IMR-90 (cell line): ENCODE results near the gene ETS1. TPM values are rescaled to one million over a fixed set of nuclear protein-coding genes. Genes with fewer than 3 reads are reported as not detected.

Experiments used
- ATAC-seq: fragments of 200-7000 bp; cut with Tn5 transposase; 2 replicates; pipeline ENCODE4 v1.9.1; 2020; ENCODE audit warnings: low read depth, mild to moderate bottlenecking, moderate library complexity
- BruUV-seq: library from RNA; stranded (reverse); fragments of 400-500 nt; replicated peaks from 2 replicates; lab custom pipeline; 2021; lab: Mats Ljungman, UMichigan
- CTCF ChIA-PET: fragments of 300-600 bp; formaldehyde crosslinking; extraction: SDS; loops from one replicate; lab custom pipeline; 2021; ENCODE audit warnings: antibody characterized with exemption; lab: Yijun Ruan, JAX
- POLR2A ChIA-PET: fragments of 300-600 bp; sonication (Branson Sonifier 250); formaldehyde crosslinking; loops from one replicate; lab custom pipeline; 2022; ENCODE audit warnings: antibody characterized with exemption; ENCODE audit not compliant: unreplicated experiment; lab: Charles Lee
- DNase-seq: peaks from one replicate; pipeline ENCODE4 v3.0.0; 2013
- H2AFZ ChIP-seq: replicated peaks from 2 replicates; pipeline ENCODE3; 2013; ENCODE audit warnings: low read length, mild to moderate bottlenecking; ENCODE audit not compliant: poor library complexity
- H2AK5ac ChIP-seq: 2 replicates; pipeline ENCODE4 v1.6.1; 2013; ENCODE audit warnings: low read depth, low read length, inconsistent platforms
- H2AK9ac ChIP-seq: replicated peaks from 2 replicates; pipeline ENCODE3; 2013; ENCODE audit warnings: mild to moderate bottlenecking, low read depth, low read length, moderate library complexity; ENCODE audit not compliant: poor library complexity
- H2BK120ac ChIP-seq: 2 replicates; pipeline ENCODE4 v1.6.1; 2013; ENCODE audit warnings: low read depth, low read length, inconsistent platforms
- H2BK15ac ChIP-seq: 3 replicates; pipeline ENCODE4 v1.6.1; 2013; ENCODE audit warnings: low read depth, low read length, inconsistent platforms
- H2BK20ac ChIP-seq: 2 replicates; pipeline ENCODE4 v1.6.1; 2013; ENCODE audit warnings: low read depth, mild to moderate bottlenecking, inconsistent platforms, low read length, moderate library complexity
- H2BK5ac ChIP-seq: 2 replicates; pipeline ENCODE4 v1.6.1; 2013; ENCODE audit warnings: mild to moderate bottlenecking, low read depth, low read length, inconsistent platforms; ENCODE audit not compliant: poor library complexity, severe bottlenecking
- H3K14ac ChIP-seq: replicated peaks from 2 replicates; pipeline ENCODE4 v1.6.1; 2013; ENCODE audit warnings: low read depth, low read length, inconsistent platforms
- H3K18ac ChIP-seq: 2 replicates; pipeline ENCODE4 v1.6.1; 2013; ENCODE audit warnings: low read depth, low read length, control low read depth
- H3K23ac ChIP-seq: 2 replicates; pipeline ENCODE4 v1.6.1; 2013; ENCODE audit warnings: low read depth, low read length, inconsistent platforms
- H3K27ac ChIP-seq: 2 replicates; pipeline ENCODE4 v1.5.1; 2013; ENCODE audit warnings: mild to moderate bottlenecking, control low read depth, low read length; ENCODE audit not compliant: insufficient read depth
- H3K27me3 ChIP-seq: 2 replicates; pipeline ENCODE4 v1.6.1; 2013; ENCODE audit warnings: low read length; ENCODE audit not compliant: control insufficient read depth, insufficient read depth
- H3K36me3 ChIP-seq: 2 replicates; pipeline ENCODE4 v1.6.1; 2013; ENCODE audit warnings: low read length, mixed read lengths; ENCODE audit not compliant: control insufficient read depth, insufficient read depth
- H3K4ac ChIP-seq: 2 replicates; pipeline ENCODE4 v1.6.1; 2013; ENCODE audit warnings: low read depth, low read length, inconsistent platforms
- H3K4me1 ChIP-seq: 2 replicates; pipeline ENCODE4 v1.6.1; 2013; ENCODE audit warnings: low read length, mixed read lengths; ENCODE audit not compliant: control insufficient read depth, insufficient read depth
- H3K4me2 ChIP-seq: 2 replicates; pipeline ENCODE4 v1.6.1; 2013; ENCODE audit warnings: low read depth, mild to moderate bottlenecking, control low read depth, low read length, moderate library complexity
- H3K4me3 ChIP-seq: 2 replicates; pipeline ENCODE4 v1.5.1; 2013; ENCODE audit warnings: low read depth, mild to moderate bottlenecking, control low read depth, low read length, moderate library complexity; ENCODE audit not compliant: insufficient read depth
- H3K56ac ChIP-seq: 2 replicates; pipeline ENCODE4 v1.6.1; 2013; ENCODE audit warnings: low read length, inconsistent platforms; ENCODE audit not compliant: insufficient read depth; ENCODE audit errors: extremely low read depth
- H3K79me1 ChIP-seq, 2 experiments: 2 replicates each; pipeline ENCODE4 v1.6.1; 2013; ENCODE audit warnings: low read length in 2 of 2, inconsistent platforms in 1 of 2, low read depth in 1 of 2
- H3K9ac ChIP-seq: 2 replicates; pipeline ENCODE4 v1.6.1; 2013; ENCODE audit warnings: low read depth, low read length, control low read depth
- H3K9me1 ChIP-seq: 2 replicates; pipeline ENCODE4 v1.6.1; 2013; ENCODE audit warnings: low read length, inconsistent platforms; ENCODE audit not compliant: insufficient read depth
- H3K9me3 ChIP-seq: 2 replicates; pipeline ENCODE4 v1.6.1; 2013; ENCODE audit warnings: low read length; ENCODE audit not compliant: control insufficient read depth, insufficient read depth
- H4K20me1 ChIP-seq: 2 replicates; pipeline ENCODE4 v1.6.1; 2013; ENCODE audit warnings: low read length, inconsistent platforms; ENCODE audit not compliant: insufficient read depth
- H4K5ac ChIP-seq: 2 replicates; pipeline ENCODE4 v1.6.1; 2013; ENCODE audit warnings: mild to moderate bottlenecking, low read depth, low read length, control low read depth
- H4K8ac ChIP-seq, 2 experiments: 2 replicates each; pipeline ENCODE4 v1.6.1; 2013; ENCODE audit warnings: low read depth in 2 of 2, low read length in 2 of 2, control low read depth in 1 of 2, inconsistent platforms in 1 of 2
- H4K91ac ChIP-seq: 2 replicates; pipeline ENCODE4 v1.6.1; 2013; ENCODE audit warnings: low read depth, low read length, inconsistent platforms; ENCODE audit not compliant: insufficient read depth
- CHD1 ChIP-seq: IDR thresholded peaks from 2 replicates; pipeline ENCODE4 v1.6.1; 2012; ENCODE audit warnings: low read depth, low read length, improper control_type of control experiment
- MXI1 ChIP-seq: IDR thresholded peaks from 2 replicates; pipeline ENCODE4 v1.6.1; 2012; ENCODE audit warnings: low read depth, mild to moderate bottlenecking, low read length, moderate library complexity, borderline replicate concordance
- NFE2L2 ChIP-seq: fragments of 150-350 bp; IDR thresholded peaks from 2 replicates; pipeline ENCODE4 v1.6.1; 2016; ENCODE audit warnings: low read depth, mild to moderate bottlenecking, low read length
- POLR2A ChIP-seq: IDR thresholded peaks from 2 replicates; pipeline ENCODE4 v1.6.1; 2012; ENCODE audit warnings: mild to moderate bottlenecking, low read depth, low read length
- RCOR1 ChIP-seq: IDR thresholded peaks from 2 replicates; pipeline ENCODE4 v1.6.1; 2012; ENCODE audit warnings: mild to moderate bottlenecking, low read length, improper control_type of control experiment; ENCODE audit not compliant: insufficient replicate concordance
- WGBS, 2 experiments: methylation state at CpG; one replicate each; pipeline versions ENCODE4 v1.1.5 to v1.1.7; 2013; ENCODE audit warnings: missing lambda C conversion rate in 2 of 2; ENCODE audit not compliant: insufficient read length in 1 of 2; ENCODE audit errors: extremely low coverage in 2 of 2; 5-methylcytosine and 5-hydroxymethylcytosine counted together
- dilution Hi-C: fragments of 300-500 bp; cut with HindIII; formaldehyde crosslinking; loops from one replicate; pipeline ENCODE4 v1.14.3; 2018; ENCODE audit warnings: low sequenced_read_pairs; ENCODE audit not compliant: unreplicated experiment
- in situ Hi-C: fragments of 300-500 bp; cut with MboI; formaldehyde crosslinking; loops from 3 replicates; pipeline ENCODE4 v1.14.3; 2019; ENCODE audit warnings: low sequenced_read_pairs, inconsistent platforms, mixed read lengths
- intact Hi-C: fragments of 100-400 bp; cut with micrococcal nuclease; formaldehyde crosslinking; loops from 2 replicates; pipeline ENCODE4 v1.10.0; 2022
- polyA plus RNA-seq, 3 experiments: library from polyadenylated mRNA; depleted of rRNA; stranded (reverse); fragments of >200 nt; gene quantifications; 2 replicates each; pipeline ENCODE4 v1.2.3, GENCODE V29; 2012; ENCODE audit warnings: low replicate concordance in 1 of 3
- total RNA-seq: library from RNA; depleted of rRNA; stranded (reverse); fragments of >200 nt; gene quantifications from 2 replicates; pipeline ENCODE4 v1.2.3, GENCODE V29; 2012

The ETS1 gene
- total and polyA plus RNA-seq, 2 of the 4 experiments (the other 2 are of a cell fraction): 41.2 to 56.3 TPM

GRCh38 chr11:128623091-128623490 lies 35.7 kb upstream of the ETS1 start:
- intact Hi-C loops (no loop called here), in situ Hi-C loops (no loop called here), dilution Hi-C loops (no loop called here)
- Histone ChIP-seq H3K4me2 (no peak overlapping the region), H2AK5ac (0 out of 2 replicates have a peak overlapping the region, but pooled peaks have one; percentile 53), H2BK15ac (peak overlapping the region; percentile 37; the same call in 1 of the 3 replicates), H3K4me1 (peaks cover 6% of the 10 kb centered on the region), H2BK5ac (no peak overlapping the region), H3K18ac (no peak overlapping the region), H3K56ac (no peak overlapping the region), H3K4me3 (no peak overlapping the region), H3K27me3 (no peaks in the 10 kb centered on the region; the same call in 1 of the 2 replicates), H3K9me1 (peaks cover 6% of the 10 kb centered on the region; the same call in 1 of the 2 replicates), H3K23ac (no peak overlapping the region), H3K27ac (no peak overlapping the region), H4K20me1 (no peaks in the 10 kb centered on the region), H3K36me3 (no peaks in the 10 kb centered on the region), H3K79me1 (no peaks in the 10 kb centered on the region), H2AFZ (no peak overlapping the region), H3K9me3 (no peaks in the 10 kb centered on the region), H3K9ac (no peak overlapping the region), H2AK9ac (peak overlapping the region; percentile 37), H4K5ac (no peak overlapping the region), H4K91ac (no peak overlapping the region), H4K8ac (no peak overlapping the region), H2BK120ac (no peak overlapping the region), H2BK20ac (no peak overlapping the region), H3K14ac (no peak overlapping the region), H3K4ac (no peak overlapping the region)
- ATAC-seq: no peak
- ChIA-PET CTCF (interaction anchor here (0.6 kb wide), 1 partner anchor 92 kb away, joined by 3 read pairs; no protein-coding TSS in a partner anchor), POLR2A (no interaction called here)
- no peak for TF ChIP-seq NFE2L2
- no peak for TF ChIP-seq MXI1
- TF ChIP-seq RCOR1: no peak
- no peak for TF ChIP-seq CHD1
- TF ChIP-seq POLR2A: no peak
- DNase-seq: no peak
- WGBS, 2 experiments: 100% methylated on average over 3 of the region's 5 CpGs; no CpG with 5 or more reads in 1 of the 2 experiments
- no TSS peak for BruUV-seq
